Psoas muscle (tissue), 8 donors: ENCODE measurements around the gene LINGO1. TPM values are rescaled to one million over a fixed set of nuclear protein-coding genes. Genes with fewer than 3 reads are reported as not detected.

Source experiments
- ATAC-seq, 4 donors: fragments of 200-7000 bp; cut with Tn5 transposase; one replicate each; pipeline ENCODE4 v1.9.1; 2020; ENCODE audit warnings: moderate library complexity in 3 of 4, mild to moderate bottlenecking in 2 of 4
- DNase-seq, 2 donors: peaks; one replicate each; pipeline ENCODE4 v3.0.0-alpha.2; 2020
- H3K27ac ChIP-seq: fragments of 200-600 bp; one replicate; pipeline ENCODE4 v1.8.0; 2022
- H3K27me3 ChIP-seq, 3 donors: fragments of 200-600 bp in 1 of 3; one replicate each; pipeline versions ENCODE4 v1.6.1 to v1.8.0; 2013 to 2022; ENCODE audit warnings: low read length in 2 of 3, mild to moderate bottlenecking in 2 of 3, moderate library complexity in 1 of 3; ENCODE audit not compliant: insufficient read depth in 3 of 3
- H3K36me3 ChIP-seq, 2 donors: fragments of 200-600 bp in 1 of 2; one replicate each; pipeline versions ENCODE4 v1.6.1 to v1.8.0; 2013 to 2022; ENCODE audit warnings: low read depth in 1 of 2, mild to moderate bottlenecking in 1 of 2, moderate library complexity in 1 of 2; ENCODE audit not compliant: insufficient read depth in 1 of 2
- H3K4me1 ChIP-seq: fragments of 200-600 bp; one replicate; pipeline ENCODE4 v1.8.0; 2022
- H3K4me3 ChIP-seq: fragments of 200-600 bp; one replicate; pipeline ENCODE4 v1.8.0; 2022; ENCODE audit warnings: mild to moderate bottlenecking
- H3K9me3 ChIP-seq: fragments of 200-600 bp; one replicate; pipeline ENCODE4 v1.8.0; 2022
- WGBS, 3 donors: extraction: QIAGEN DNeasy Blood & Tissue Kit; methylation state at CpG; one replicate each; pipeline versions ENCODE4 v1.1.6 to v1.1.7; 2013; 5-methylcytosine and 5-hydroxymethylcytosine counted together
- intact Hi-C, 2 donors: fragments of 100-400 bp; cut with DNase I; formaldehyde crosslinking; loops; one replicate each; pipeline versions ENCODE4 v1.11.0 to v1.14.2; 2022
- polyA plus RNA-seq, 3 donors: library from polyadenylated mRNA; stranded (reverse); fragments of 200-250 nt; gene quantifications; one replicate each; pipeline ENCODE4 v1.2.3, GENCODE V29; 2013
- total RNA-seq, 4 donors: library from RNA; stranded (reverse); fragmentation: NEBNext Ultra II Directional in 2 of 4; extraction: Animal tissue kit (Norgen Biotek cat#: 25700) in 2 of 4; gene quantifications; one replicate each; pipeline versions ENCODE4 v1.2.1 to v1.2.4, GENCODE V29; 2021 to 2023
- TF ChIP-seq, protein P1 (sequence below): fragments of 200-600 bp; IDR thresholded peaks from one replicate; pipeline ENCODE4 v1.8.0; 2022; ENCODE audit warnings: antibody characterized with exemption
- donor health status: healthy with polysubstance abuse.
- donor health status: DM: no; HTN: no; CAD: no; lungs with moderate emphysema.
- donor health status: Bipolar disorder and iron deficiency.
- donor health status: healthy.
- donor health status: DM: yes; HTN: yes; CAD: no.
- donor health status: DM: no; HTN: no; CAD: no.
- donor health status: DM: no; HTN: no; CAD: no.
- donor health status: DM: yes; HTN: yes; CAD: no.

Gene LINGO1
- total and polyA plus RNA-seq, 7 donors, result 0.25 to 0.62 (median 0.43) TPM

- Histone ChIP-seq H3K4me3 (no peak overlapping the region), H3K4me1 (no peaks in the 10 kb centered on the region), H3K27me3 (peaks cover 0 to 30% (median 18%) of the 10 kb centered on the region in 3 donors), H3K36me3 (no peaks in the 10 kb centered on the region), H3K9me3 (no peaks in the 10 kb centered on the region), H3K27ac (no peak overlapping the region)
- DNase-seq (no peak), ATAC-seq (no peak)
- WGBS, 3 donors, result 37 to 57% (median 48%) methylated on average over 6 of the region's 6 CpGs
- intact Hi-C loops, result loop anchor here in 1 of 2 donors (5.0 kb wide), 1 partner anchor 164 kb away; no protein-coding TSS in a partner anchor
- TF ChIP-seq, protein P1, sequence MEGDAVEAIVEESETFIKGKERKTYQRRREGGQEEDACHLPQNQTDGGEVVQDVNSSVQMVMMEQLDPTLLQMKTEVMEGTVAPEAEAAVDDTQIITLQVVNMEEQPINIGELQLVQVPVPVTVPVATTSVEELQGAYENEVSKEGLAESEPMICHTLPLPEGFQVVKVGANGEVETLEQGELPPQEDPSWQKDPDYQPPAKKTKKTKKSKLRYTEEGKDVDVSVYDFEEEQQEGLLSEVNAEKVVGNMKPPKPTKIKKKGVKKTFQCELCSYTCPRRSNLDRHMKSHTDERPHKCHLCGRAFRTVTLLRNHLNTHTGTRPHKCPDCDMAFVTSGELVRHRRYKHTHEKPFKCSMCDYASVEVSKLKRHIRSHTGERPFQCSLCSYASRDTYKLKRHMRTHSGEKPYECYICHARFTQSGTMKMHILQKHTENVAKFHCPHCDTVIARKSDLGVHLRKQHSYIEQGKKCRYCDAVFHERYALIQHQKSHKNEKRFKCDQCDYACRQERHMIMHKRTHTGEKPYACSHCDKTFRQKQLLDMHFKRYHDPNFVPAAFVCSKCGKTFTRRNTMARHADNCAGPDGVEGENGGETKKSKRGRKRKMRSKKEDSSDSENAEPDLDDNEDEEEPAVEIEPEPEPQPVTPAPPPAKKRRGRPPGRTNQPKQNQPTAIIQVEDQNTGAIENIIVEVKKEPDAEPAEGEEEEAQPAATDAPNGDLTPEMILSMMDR, result no peak
These were observed 25.6 kb upstream of the LINGO1 start for GRCh38 chr15:77658304-77658703.

GRCh38 chr15:77657634-77658238 is 25.0 kb upstream of the LINGO1 start:
- no peak for ATAC-seq
- H3K27me3 ChIP-seq, result peaks cover 0 to 30% (median 20%) of the 10 kb centered on the region in 3 donors
- no peak overlapping the region for H3K4me3 ChIP-seq
- no peak for DNase-seq
- H3K36me3 ChIP-seq, result no peaks in the 10 kb centered on the region
- TF ChIP-seq, protein P1, result no peak
- 29 to 30% (median 30%) methylated on average over 23 of the region's 23 CpGs for WGBS, 3 donors
- no peaks in the 10 kb centered on the region for H3K9me3 ChIP-seq
- H3K4me1 ChIP-seq, result no peaks in the 10 kb centered on the region
- intact Hi-C loops, result loop anchor here in 1 of 2 donors (5.0 kb wide), 1 partner anchor 165 kb away; no protein-coding TSS in a partner anchor
- H3K27ac ChIP-seq, result no peak overlapping the region

DNA sequence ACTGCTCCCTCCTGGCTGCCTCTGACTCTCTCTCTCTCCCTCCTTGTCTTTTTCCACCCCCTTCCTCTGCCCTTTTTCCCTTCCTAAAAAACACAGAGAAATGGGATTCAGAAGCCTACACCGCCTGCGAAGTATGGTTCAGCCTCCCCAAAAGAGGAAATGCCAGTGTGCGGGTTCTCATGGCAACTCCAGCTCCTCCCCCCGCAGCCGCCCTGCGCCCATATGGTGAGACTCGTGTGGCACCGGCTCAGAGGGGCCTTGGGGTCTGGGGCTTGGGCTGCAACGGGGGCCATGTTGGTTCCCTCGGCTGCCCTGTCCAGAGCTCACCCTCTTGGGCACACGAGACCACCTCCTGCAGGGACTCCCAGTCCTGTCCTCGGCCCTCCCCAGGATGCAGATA is 23.6 kb upstream of the LINGO1 start:
- ATAC-seq, result no peak
- WGBS, 3 donors, result 54 to 65% (median 59%) methylated on average over 12 of the region's 12 CpGs
- H3K4me3 ChIP-seq, result no peak overlapping the region
- H3K27me3 ChIP-seq, result peaks cover 0 to 23% (median 17%) of the 10 kb centered on the region in 3 donors
- no peak overlapping the region for H3K27ac ChIP-seq
- no peak for DNase-seq
- H3K4me1 ChIP-seq, result no peaks in the 10 kb centered on the region
- TF ChIP-seq, protein P1, result no peak
- intact Hi-C loops, result loop anchor here in 1 of 2 donors (5.0 kb wide), 1 partner anchor 166 kb away; no protein-coding TSS in a partner anchor
- no peaks in the 10 kb centered on the region for H3K9me3 ChIP-seq
- no peaks in the 10 kb centered on the region for H3K36me3 ChIP-seq

- intact Hi-C loops, result loop anchor here in 1 of 2 donors (5.0 kb wide), 1 partner anchor 167 kb away; no protein-coding TSS in a partner anchor
- H3K27me3 ChIP-seq, result peaks cover 0 to 23% (median 15%) of the 10 kb centered on the region in 3 donors
- WGBS, 3 donors, result 25 to 33% (median 30%) methylated on average over 4 of the region's 4 CpGs
These were observed 22.3 kb upstream of the LINGO1 start for GRCh38 chr15:77654975-77655374.

More at GRCh38 chr15:77654975-77655374, 22.3 kb upstream of the LINGO1 start:
- ATAC-seq (no peak), DNase-seq (no peak)
- no peaks in the 10 kb centered on the region for H3K9me3 ChIP-seq
- no peaks in the 10 kb centered on the region for H3K4me1 ChIP-seq
- TF ChIP-seq, protein P1, result no peak
- H3K36me3 ChIP-seq, result no peaks in the 10 kb centered on the region
- no peak overlapping the region for H3K27ac ChIP-seq
- no peak overlapping the region for H3K4me3 ChIP-seq
